ENCODE results near the gene NADSYN1.

Gene NADSYN1

GRCh38 chr11:71434576-71435130 lies 18.4 kb upstream of the NADSYN1 start:
- no peak for DNase-seq

GRCh38 chr11:71435278-71435951 lies 17.6 kb upstream of the NADSYN1 start:
- DNase-seq = no peak

GRCh38 chr11:71436861-71437260 lies 16.1 kb upstream of the NADSYN1 start:
- DNase-seq = no peak

GRCh38 chr11:71437399-71437798 lies 15.6 kb upstream of the NADSYN1 start:
- no peak for DNase-seq

- no peak for DNase-seq
These were observed 15.1 kb upstream of the NADSYN1 start for GRCh38 chr11:71437879-71438278.

- DNase-seq = no peak
These were observed 14.4 kb upstream of the NADSYN1 start for GRCh38 chr11:71438650-71439049.

GRCh38 chr11:71440021-71440755 lies 12.8 kb upstream of the NADSYN1 start:
- no peak for DNase-seq

GRCh38 chr11:71441251-71441650 lies 11.8 kb upstream of the NADSYN1 start:
- DNase-seq = no peak

GRCh38 chr11:71442123-71442522 lies 10.9 kb upstream of the NADSYN1 start:
- no peak for DNase-seq

GRCh38 chr11:71442880-71443279 lies 10.1 kb upstream of the NADSYN1 start:
- DNase-seq = no peak

GRCh38 chr11:71443736-71444445 lies 9.1 kb upstream of the NADSYN1 start:
- DNase-seq = no peak

GRCh38 chr11:71444811-71445210 lies 8.2 kb upstream of the NADSYN1 start:
- DNase-seq = no peak

GRCh38 chr11:71446150-71446549 lies 6.9 kb upstream of the NADSYN1 start:
- DNase-seq = no peak

GRCh38 chr11:71446942-71447688 lies 5.9 kb upstream of the NADSYN1 start:
- DNase-seq = peak; percentile 39

GRCh38 chr11:71447791-71448256 lies 5.2 kb upstream of the NADSYN1 start:
- peak; percentile 80 for DNase-seq

GRCh38 chr11:71448257-71449171 lies 4.5 kb upstream of the NADSYN1 start, which contains the start of gene DHCR7:
TSS of gene DHCR7 (minus strand) at chr11:71448393. CDS start at chr11:71444952, 3,441 bp downstream.
- DNase-seq = peak; percentile 95

GRCh38 chr11:71449596-71449995 lies 3.4 kb upstream of the NADSYN1 start:
- DNase-seq = no peak

- DNase-seq = no peak
These were observed 2.5 kb upstream of the NADSYN1 start for GRCh38 chr11:71450507-71450906.

GRCh38 chr11:71450939-71451338 lies 2.1 kb upstream of the NADSYN1 start:
- DNase-seq = no peak

- DNase-seq = peak; percentile 64
These were observed 1.3 kb upstream of the NADSYN1 start for GRCh38 chr11:71451596-71452198.

Measured in DMS79 treated with DMSO at 0.1 percent for 48 hours (cell line).